Measurements from ENCODE around the gene ZNF268.
A peak's percentile ranks its signal among the peaks of the same experiment; 100 is the strongest.

The ZNF268 gene

GRCh38 chr12:133165776-133166175, 15.5 kb upstream of the ZNF268 start:
- H3K36me3 ChIP-seq (replicated peaks; ENCODE audit: low read depth, low read length) = peaks cover 2% of the 10 kb centered on the region
- H3K27me3 ChIP-seq (ENCODE audit: low read depth, low read length) = no peaks in the 10 kb centered on the region
- H3K4me3 ChIP-seq (ENCODE audit: low read length) = no peak overlapping the region
- H3K4me1 ChIP-seq (ENCODE audit: low read length) = no peaks in the 10 kb centered on the region
- no peak overlapping the region for H3K27ac ChIP-seq (ENCODE audit: low read length)
- no peak overlapping the region for H3K4me2 ChIP-seq (ENCODE audit: low read length)
- H3K9me3 ChIP-seq (ENCODE audit: insufficient read depth, low read length) = peaks cover 23% of the 10 kb centered on the region; the same call in 1 of the 2 replicates
- no peak overlapping the region for H3K9ac ChIP-seq (ENCODE audit: low read length)
- H4K20me1 ChIP-seq (ENCODE audit: insufficient read depth, low read length) = no peaks in the 10 kb centered on the region
- H3K79me2 ChIP-seq (ENCODE audit: low read length) = no peaks in the 10 kb centered on the region
- TF ChIP-seq CTCF (IDR thresholded peaks at IDR 0.05; ENCODE audit: low read depth, low read length) (no peak), EZH2phosphoT487 (IDR thresholded peaks at IDR 0.05; ENCODE audit: low read depth) (no peak)
- no peak overlapping the region for H2AFZ ChIP-seq (ENCODE audit: low read depth, low read length)

- H3K9me3 ChIP-seq (ENCODE audit: insufficient read depth, low read length) = peaks cover 27% of the 10 kb centered on the region
- TF ChIP-seq CTCF (IDR thresholded peaks at IDR 0.05; ENCODE audit: low read depth, low read length) (no peak), EZH2phosphoT487 (IDR thresholded peaks at IDR 0.05; ENCODE audit: low read depth) (no peak)
- no peaks in the 10 kb centered on the region for H3K27me3 ChIP-seq (ENCODE audit: low read depth, low read length)
Observed at GRCh38 chr12:133172491-133172890, 8.8 kb upstream of the ZNF268 start.

GRCh38 chr12:133174901-133175300, 6.4 kb upstream of the ZNF268 start:
- H3K9me3 ChIP-seq (ENCODE audit: insufficient read depth, low read length) = peaks cover 22% of the 10 kb centered on the region
- H3K9ac ChIP-seq (ENCODE audit: low read length) = no peak overlapping the region
- H3K27me3 ChIP-seq (ENCODE audit: low read depth, low read length) = no peaks in the 10 kb centered on the region
- TF ChIP-seq EZH2phosphoT487 (IDR thresholded peaks at IDR 0.05; ENCODE audit: low read depth) (no peak), CTCF (IDR thresholded peaks at IDR 0.05; ENCODE audit: low read depth, low read length) (no peak)
- no peaks in the 10 kb centered on the region for H4K20me1 ChIP-seq (ENCODE audit: insufficient read depth, low read length)
- no peaks in the 10 kb centered on the region for H3K36me3 ChIP-seq (replicated peaks; ENCODE audit: low read depth, low read length)
- H2AFZ ChIP-seq (ENCODE audit: low read depth, low read length) = no peak overlapping the region
- no peaks in the 10 kb centered on the region for H3K4me1 ChIP-seq (ENCODE audit: low read length)
- no peaks in the 10 kb centered on the region for H3K79me2 ChIP-seq (ENCODE audit: low read length)
- no peak overlapping the region for H3K27ac ChIP-seq (ENCODE audit: low read length)
- H3K4me3 ChIP-seq (ENCODE audit: low read length) = no peak overlapping the region
- no peak overlapping the region for H3K4me2 ChIP-seq (ENCODE audit: low read length)

More at GRCh38 chr12:133172491-133172890, 8.8 kb upstream of the ZNF268 start:
- H3K4me3 ChIP-seq (ENCODE audit: low read length) = no peak overlapping the region
- no peaks in the 10 kb centered on the region for H3K4me1 ChIP-seq (ENCODE audit: low read length)
- H3K36me3 ChIP-seq (replicated peaks; ENCODE audit: low read depth, low read length) = no peaks in the 10 kb centered on the region
- no peak overlapping the region for H2AFZ ChIP-seq (ENCODE audit: low read depth, low read length)
- H4K20me1 ChIP-seq (ENCODE audit: insufficient read depth, low read length) = no peaks in the 10 kb centered on the region
- no peak overlapping the region for H3K27ac ChIP-seq (ENCODE audit: low read length)
- H3K4me2 ChIP-seq (ENCODE audit: low read length) = no peak overlapping the region
- no peak overlapping the region for H3K9ac ChIP-seq (ENCODE audit: low read length)
- H3K79me2 ChIP-seq (ENCODE audit: low read length) = no peaks in the 10 kb centered on the region

GRCh38 chr12:133180669-133181068, 626 bp upstream of the ZNF268 start:
- peaks cover 18% of the 10 kb centered on the region for H3K79me2 ChIP-seq (ENCODE audit: low read length)
- no peak overlapping the region for H3K4me2 ChIP-seq (ENCODE audit: low read length)
- peak overlapping the region; percentile 55; the same call in 1 of the 2 replicates for H2AFZ ChIP-seq (ENCODE audit: low read depth, low read length)
- no peaks in the 10 kb centered on the region for H4K20me1 ChIP-seq (ENCODE audit: insufficient read depth, low read length)
- peaks cover 46% of the 10 kb centered on the region for H3K36me3 ChIP-seq (replicated peaks; ENCODE audit: low read depth, low read length)
- TF ChIP-seq CTCF (IDR thresholded peaks at IDR 0.05; ENCODE audit: low read depth, low read length) = no peak
- no peak for TF ChIP-seq EZH2phosphoT487 (IDR thresholded peaks at IDR 0.05; ENCODE audit: low read depth)
- H3K9me3 ChIP-seq (ENCODE audit: insufficient read depth, low read length) = peaks cover 32% of the 10 kb centered on the region
- H3K4me3 ChIP-seq (ENCODE audit: low read length) = no peak overlapping the region
- no peak overlapping the region for H3K27ac ChIP-seq (ENCODE audit: low read length)
- H3K27me3 ChIP-seq (ENCODE audit: low read depth, low read length) = no peaks in the 10 kb centered on the region
- peaks cover 5% of the 10 kb centered on the region for H3K4me1 ChIP-seq (ENCODE audit: low read length)
- no peak overlapping the region for H3K9ac ChIP-seq (ENCODE audit: low read length)
